Suprapubic skin (tissue), 4 donors: ENCODE results near the gene VMO1. TPM values are rescaled to one million over a fixed set of nuclear protein-coding genes. Genes with fewer than 3 reads are reported as not detected.

Source experiments
- DNase-seq, 2 donors: peaks; one replicate each; pipeline ENCODE4 v3.0.0-alpha.2; 2019; ENCODE audit warnings: low spot score in 2 of 2
- H3K27ac ChIP-seq: fragments of 200-600 bp; sonication (generic); one replicate; pipeline ENCODE4 v1.5.1; 2019
- H3K27me3 ChIP-seq: fragments of 200-600 bp; sonication (generic); one replicate; pipeline ENCODE4 v1.5.1; 2019
- H3K36me3 ChIP-seq: fragments of 200-600 bp; sonication (generic); one replicate; pipeline ENCODE4 v1.5.1; 2019
- H3K4me1 ChIP-seq: fragments of 200-600 bp; sonication (generic); one replicate; pipeline ENCODE4 v1.5.1; 2019
- H3K4me3 ChIP-seq: fragments of 200-600 bp; sonication (generic); one replicate; pipeline ENCODE4 v1.5.1; 2019; ENCODE audit warnings: mild to moderate bottlenecking
- H3K9me3 ChIP-seq: fragments of 200-600 bp; sonication (generic); one replicate; pipeline ENCODE4 v1.5.1; 2019
- EP300 ChIP-seq: sonication (generic); formaldehyde crosslinking; IDR thresholded peaks from one replicate; pipeline ENCODE4 v1.6.1; 2017; ENCODE audit warnings: antibody characterized with exemption
- POLR2A ChIP-seq, 2 donors: fragments of 450-650 bp; IDR thresholded peaks; one replicate each; pipeline ENCODE4 v1.6.1; 2017; ENCODE audit warnings: antibody characterized with exemption in 2 of 2, mild to moderate bottlenecking in 2 of 2, moderate library complexity in 2 of 2
- POLR2AphosphoS5 ChIP-seq, 3 donors: sonication (generic); formaldehyde crosslinking; IDR thresholded peaks; one replicate each; pipeline ENCODE4 v1.6.1; 2017; ENCODE audit warnings: antibody characterized with exemption in 3 of 3
- WGBS: methylation state at CpG from one replicate; pipeline ENCODE4 v1.1.5; 2018; 5-methylcytosine and 5-hydroxymethylcytosine counted together
- total RNA-seq, 4 donors: library from RNA; depleted of rRNA; stranded (reverse); fragments of >200 nt; gene quantifications; one replicate each; pipeline ENCODE4 v1.1.0, GENCODE V29; 2016
- TF ChIP-seq, protein P1 (sequence below), 2 donors: fragments of 200-600 bp in 1 of 2; fragments of 450-650 bp in 1 of 2; sonication (generic) in 1 of 2; IDR thresholded peaks; one replicate each; pipeline ENCODE4 v1.5.1; 2016 to 2019; ENCODE audit warnings: antibody characterized with exemption in 2 of 2, mild to moderate bottlenecking in 1 of 2, moderate library complexity in 1 of 2

Gene VMO1
- total RNA-seq, 4 donors from 2014 or later = 1.4 to 1.5 TPM; not detected in 2

DNA sequence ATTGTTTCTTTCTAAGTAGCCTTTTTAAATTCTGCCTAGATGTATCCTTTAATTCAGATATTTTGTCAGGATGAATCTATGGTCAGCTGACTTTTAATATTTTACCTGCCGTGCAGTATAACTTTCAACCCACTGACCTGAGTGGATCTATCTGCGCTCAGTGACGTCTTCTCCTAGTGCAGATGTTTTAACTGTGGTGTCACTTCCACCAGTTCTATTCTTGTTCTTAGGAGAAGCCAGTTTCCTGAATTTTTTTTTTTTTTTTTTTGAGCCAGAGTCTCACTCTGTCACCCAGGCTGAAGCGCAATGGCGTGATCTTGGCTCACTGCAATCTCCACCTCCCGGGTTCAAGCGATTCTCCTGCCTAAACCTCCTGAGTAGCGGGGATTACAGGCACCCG, 19.4 kb downstream of the VMO1 start:
- Histone ChIP-seq H3K27me3 (peaks cover under 1% of the 10 kb centered on the region), H3K27ac (no peak overlapping the region), H3K4me3 (no peak overlapping the region), H3K4me1 (peaks cover 4% of the 10 kb centered on the region), H3K9me3 (no peaks in the 10 kb centered on the region), H3K36me3 (no peaks in the 10 kb centered on the region)
- WGBS = 84% methylated on average over 9 of the region's 9 CpGs
- TF ChIP-seq, protein P1, sequence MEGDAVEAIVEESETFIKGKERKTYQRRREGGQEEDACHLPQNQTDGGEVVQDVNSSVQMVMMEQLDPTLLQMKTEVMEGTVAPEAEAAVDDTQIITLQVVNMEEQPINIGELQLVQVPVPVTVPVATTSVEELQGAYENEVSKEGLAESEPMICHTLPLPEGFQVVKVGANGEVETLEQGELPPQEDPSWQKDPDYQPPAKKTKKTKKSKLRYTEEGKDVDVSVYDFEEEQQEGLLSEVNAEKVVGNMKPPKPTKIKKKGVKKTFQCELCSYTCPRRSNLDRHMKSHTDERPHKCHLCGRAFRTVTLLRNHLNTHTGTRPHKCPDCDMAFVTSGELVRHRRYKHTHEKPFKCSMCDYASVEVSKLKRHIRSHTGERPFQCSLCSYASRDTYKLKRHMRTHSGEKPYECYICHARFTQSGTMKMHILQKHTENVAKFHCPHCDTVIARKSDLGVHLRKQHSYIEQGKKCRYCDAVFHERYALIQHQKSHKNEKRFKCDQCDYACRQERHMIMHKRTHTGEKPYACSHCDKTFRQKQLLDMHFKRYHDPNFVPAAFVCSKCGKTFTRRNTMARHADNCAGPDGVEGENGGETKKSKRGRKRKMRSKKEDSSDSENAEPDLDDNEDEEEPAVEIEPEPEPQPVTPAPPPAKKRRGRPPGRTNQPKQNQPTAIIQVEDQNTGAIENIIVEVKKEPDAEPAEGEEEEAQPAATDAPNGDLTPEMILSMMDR (IDR thresholded peaks at IDR 0.05) = no peak
- no peak for TF ChIP-seq POLR2AphosphoS5 (IDR thresholded peaks at IDR 0.05)
- no peak for TF ChIP-seq EP300
- TF ChIP-seq POLR2A (IDR thresholded peaks at IDR 0.05) = no peak
- DNase-seq = no peak

DNA sequence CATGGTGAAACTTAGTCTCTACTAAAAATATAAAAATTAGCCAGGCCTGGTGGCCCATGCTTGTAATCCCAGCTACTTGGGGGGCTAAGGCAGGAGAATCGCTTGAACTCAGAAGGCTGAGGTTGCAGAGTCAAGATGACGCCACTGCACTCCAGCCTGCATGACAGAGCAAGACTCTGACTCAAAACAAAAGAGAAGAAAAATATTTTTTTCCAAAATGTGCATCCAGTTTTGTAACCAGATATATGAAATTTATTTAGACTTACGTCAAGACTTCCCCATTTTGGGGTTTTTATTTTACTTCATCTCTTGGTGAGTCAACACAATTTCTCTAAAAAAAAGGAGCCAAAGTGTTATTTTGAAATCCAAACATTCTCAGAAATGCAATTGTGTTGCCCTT, 20.0 kb downstream of the VMO1 start:
- no peaks in the 10 kb centered on the region for H3K36me3 ChIP-seq
- no peak overlapping the region for H3K4me3 ChIP-seq
- WGBS = 86% methylated on average over 3 of the region's 3 CpGs
- H3K4me1 ChIP-seq = no peaks in the 10 kb centered on the region
- DNase-seq = no peak
- H3K9me3 ChIP-seq = no peaks in the 10 kb centered on the region
- H3K27me3 ChIP-seq = no peaks in the 10 kb centered on the region
- no peak for TF ChIP-seq POLR2A (IDR thresholded peaks at IDR 0.05)
- H3K27ac ChIP-seq = peak overlapping the region; percentile 26

DNA sequence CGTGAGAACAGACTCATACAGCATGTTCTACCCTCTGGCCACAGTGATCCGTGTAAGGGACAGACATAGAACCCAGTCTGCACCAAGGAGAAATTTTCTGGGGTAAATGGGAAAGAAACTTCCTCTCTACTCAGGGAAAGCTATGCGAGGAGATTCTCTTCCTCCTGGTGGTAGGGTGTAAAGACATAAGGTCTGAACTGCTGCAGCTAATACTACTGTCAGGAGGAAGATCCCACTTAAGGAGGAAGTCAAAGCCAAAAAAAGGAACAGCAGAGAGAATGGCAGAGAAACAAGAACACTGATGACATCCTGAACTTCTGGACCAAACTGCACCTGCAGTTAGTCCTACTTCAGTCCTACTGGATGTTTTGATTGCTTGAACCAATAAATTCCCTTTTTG, 21.6 kb downstream of the VMO1 start:
- TF ChIP-seq EP300 (no peak), POLR2AphosphoS5 (IDR thresholded peaks at IDR 0.05) (no peak), POLR2A (IDR thresholded peaks at IDR 0.05) (no peak)
- TF ChIP-seq, protein P1 (IDR thresholded peaks at IDR 0.05) = no peak
- no peaks in the 10 kb centered on the region for H3K36me3 ChIP-seq
- WGBS = 63% methylated on average over 3 of the region's 3 CpGs
- H3K4me3 ChIP-seq = no peak overlapping the region
- H3K27me3 ChIP-seq = no peaks in the 10 kb centered on the region
- H3K9me3 ChIP-seq = no peaks in the 10 kb centered on the region
- no peak for DNase-seq
- no peak overlapping the region for H3K27ac ChIP-seq
- no peaks in the 10 kb centered on the region for H3K4me1 ChIP-seq

DNA sequence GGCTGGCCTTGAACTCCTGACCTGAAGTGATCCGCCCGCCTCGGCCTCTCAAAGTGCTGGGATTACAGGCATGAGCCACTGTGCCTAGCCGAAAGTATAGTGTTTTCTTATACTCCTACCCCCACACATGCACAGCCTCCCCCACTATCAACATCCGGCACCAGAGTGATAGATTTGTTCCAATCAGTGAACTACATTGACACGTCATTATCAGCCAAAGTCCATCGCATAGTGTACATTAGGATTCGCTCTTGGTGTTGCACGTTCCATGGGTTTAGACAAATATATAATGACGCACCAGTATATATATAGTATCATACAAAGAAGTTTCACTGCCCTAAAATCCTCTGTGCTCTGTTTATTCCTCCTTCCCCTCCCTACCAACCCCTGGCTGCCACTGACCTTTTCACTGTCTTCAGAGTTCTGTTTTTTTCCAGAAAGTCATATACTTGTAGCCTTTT, 26.4 kb downstream of the VMO1 start:
- H3K4me3 ChIP-seq = no peak overlapping the region
- H3K9me3 ChIP-seq = no peaks in the 10 kb centered on the region
- WGBS = 89% methylated on average over 10 of the region's 10 CpGs
- no peaks in the 10 kb centered on the region for H3K27me3 ChIP-seq
- no peak for TF ChIP-seq POLR2A (IDR thresholded peaks at IDR 0.05)
- TF ChIP-seq, protein P1 (IDR thresholded peaks at IDR 0.05) = no peak
- no peak for TF ChIP-seq POLR2AphosphoS5 (IDR thresholded peaks at IDR 0.05)
- no peak for TF ChIP-seq EP300
- H3K4me1 ChIP-seq = no peaks in the 10 kb centered on the region
- H3K36me3 ChIP-seq = no peaks in the 10 kb centered on the region
- DNase-seq = no peak
- H3K27ac ChIP-seq = no peak overlapping the region

DNA sequence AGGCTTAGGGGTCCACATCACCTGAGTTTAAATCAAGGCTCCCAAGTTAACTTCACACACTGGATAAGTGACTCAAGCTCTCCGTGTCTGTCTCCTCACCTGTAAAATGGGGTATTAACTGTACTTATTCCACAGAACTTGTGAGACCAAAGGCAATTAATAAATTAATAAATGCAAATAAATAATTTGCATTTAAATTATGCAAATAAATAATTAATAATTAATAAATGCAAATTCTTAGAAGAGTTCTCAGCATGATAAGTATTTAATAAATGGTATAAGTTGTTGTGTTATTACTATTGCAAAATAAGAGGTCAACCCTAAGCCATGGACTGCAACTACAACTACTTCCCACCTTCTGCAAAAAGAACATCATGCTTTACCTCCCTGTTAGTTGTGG, 32.8 kb downstream of the VMO1 start:
- TF ChIP-seq POLR2A (IDR thresholded peaks at IDR 0.05) (no peak), POLR2AphosphoS5 (IDR thresholded peaks at IDR 0.05) (no peak), EP300 (no peak)
- TF ChIP-seq, protein P1 (IDR thresholded peaks at IDR 0.05) = no peak
- peaks cover 25% of the 10 kb centered on the region for H3K27me3 ChIP-seq
- no peaks in the 10 kb centered on the region for H3K36me3 ChIP-seq
- 95% methylated on average over 1 of the region's 1 CpG for WGBS
- H3K4me3 ChIP-seq = no peak overlapping the region
- H3K9me3 ChIP-seq = no peaks in the 10 kb centered on the region
- no peak for DNase-seq
- H3K4me1 ChIP-seq = no peaks in the 10 kb centered on the region
- H3K27ac ChIP-seq = no peak overlapping the region

DNA sequence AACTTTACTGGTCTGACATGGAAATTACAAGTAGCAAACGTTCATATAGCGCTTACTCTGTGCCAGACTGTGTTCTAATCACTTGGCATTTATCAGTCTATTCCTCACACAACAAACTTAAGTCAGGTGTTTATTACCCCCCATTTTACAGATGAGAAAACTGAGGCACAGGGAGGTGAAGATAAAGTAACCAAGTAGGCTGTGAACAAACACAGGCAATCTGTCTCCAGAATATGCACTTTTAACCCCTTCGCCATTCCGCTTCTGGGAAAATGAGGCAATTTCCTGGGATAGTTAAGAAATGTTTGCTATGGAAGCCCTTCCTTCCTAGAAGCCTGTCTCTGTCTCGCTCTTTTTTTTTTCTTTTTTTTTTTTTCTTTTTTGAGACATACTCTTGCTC, 34.2 kb downstream of the VMO1 start:
- peaks cover 4% of the 10 kb centered on the region for H3K4me1 ChIP-seq
- H3K4me3 ChIP-seq = no peak overlapping the region
- DNase-seq = no peak
- 67% methylated on average over 5 of the region's 5 CpGs for WGBS
- no peaks in the 10 kb centered on the region for H3K36me3 ChIP-seq
- peaks cover 25% of the 10 kb centered on the region for H3K27me3 ChIP-seq
- no peak overlapping the region for H3K27ac ChIP-seq
- no peaks in the 10 kb centered on the region for H3K9me3 ChIP-seq
- TF ChIP-seq POLR2A (IDR thresholded peaks at IDR 0.05) (no peak), POLR2AphosphoS5 (IDR thresholded peaks at IDR 0.05) (no peak), EP300 (no peak)
- TF ChIP-seq, protein P1 (IDR thresholded peaks at IDR 0.05) = no peak
